Endothelial cell of umbilical vein (primary cell): Measurements from ENCODE around the gene USP40. TPM values are rescaled to one million over a fixed set of nuclear protein-coding genes. Genes with fewer than 3 reads are reported as not detected.

Source experiments
- BruUV-seq: library from RNA; stranded (reverse); fragments of 400-500 nt; replicated peaks from 2 replicates; lab custom pipeline; 2021; lab: Mats Ljungman, UMichigan
- CTCF ChIA-PET: fragments of 300-600, 350-600 bp; sonication (Branson Sonifier 250); formaldehyde crosslinking; loops from one replicate; lab custom pipeline; 2021; ENCODE audit warnings: antibody characterized with exemption, inconsistent platforms; lab: Charles Lee
- POLR2A ChIA-PET: fragments of 300-600, 350-600 bp; sonication (Branson Sonifier 250); formaldehyde crosslinking; loops from one replicate; lab custom pipeline; 2021; ENCODE audit warnings: antibody characterized with exemption, inconsistent platforms; lab: Charles Lee
- DNase-seq: peaks from one replicate; pipeline ENCODE4 v3.0.0-alpha.2; 2011; ENCODE audit warnings: low read depth, low spot score
- FAIRE-seq: peaks from 2 replicates; lab custom pipeline; 2011; peaks lifted over from hg19 to GRCh38; lab: Jason Lieb, UNC
- H2AFZ ChIP-seq: 2 replicates; pipeline ENCODE4 v1.6.0; 2012; ENCODE audit warnings: low read depth, low read length, control low read depth, inconsistent platforms
- H3K27ac ChIP-seq: 2 replicates; pipeline ENCODE4 v1.5.1; 2011; ENCODE audit warnings: low read depth, mild to moderate bottlenecking, control low read depth, low read length, moderate library complexity; ENCODE audit not compliant: insufficient read depth
- H3K27me3 ChIP-seq, 2 experiments: 2 replicates each; pipeline versions ENCODE4 v1.6.0 to v1.6.1; 2011; ENCODE audit warnings: low read length in 2 of 2, mixed read lengths in 1 of 2; ENCODE audit not compliant: control insufficient read depth in 2 of 2, insufficient read depth in 2 of 2
- H3K36me3 ChIP-seq, 2 experiments: 2 replicates in 1 of 2; 3 replicates in 1 of 2; pipeline ENCODE4 v1.5.1; 2011; ENCODE audit warnings: low read length in 2 of 2, mild to moderate bottlenecking in 1 of 2, moderate library complexity in 1 of 2; ENCODE audit not compliant: control insufficient read depth in 2 of 2, insufficient read depth in 2 of 2; ENCODE audit errors: extremely low read depth in 1 of 2
- H3K4me1 ChIP-seq: 3 replicates; pipeline ENCODE4 v1.5.1; 2011; ENCODE audit warnings: mild to moderate bottlenecking, low read length; ENCODE audit not compliant: control insufficient read depth, insufficient read depth; ENCODE audit errors: extremely low read depth
- H3K4me2 ChIP-seq: 2 replicates; pipeline ENCODE4 v1.6.1; 2011; ENCODE audit warnings: low read length, control low read depth, mixed read lengths; ENCODE audit not compliant: insufficient read depth
- H3K4me3 ChIP-seq, 3 experiments: fragments of 200-600 bp in 1 of 3; sonication (generic), shearing (Covaris generic) in 1 of 3; replicated peaks in 1 of 3; 2 replicates each; pipeline ENCODE4 v1.5.1; 2011 to 2016; ENCODE audit warnings: control low read depth in 3 of 3, low read length in 3 of 3, mild to moderate bottlenecking in 2 of 3, inconsistent platforms in 1 of 3, low read depth in 1 of 3, moderate library complexity in 1 of 3; ENCODE audit not compliant: insufficient read depth in 1 of 3
- H3K79me2 ChIP-seq: 2 replicates; pipeline ENCODE4 v1.6.0; 2012; ENCODE audit warnings: low read length, inconsistent platforms; ENCODE audit not compliant: control insufficient read depth, insufficient read depth
- H3K9ac ChIP-seq: replicated peaks from 2 replicates; pipeline ENCODE3; 2011; ENCODE audit warnings: low read length, control low read depth; ENCODE audit not compliant: insufficient read depth; ENCODE audit errors: extremely low read depth
- H3K9me1 ChIP-seq: replicated peaks from 3 replicates; pipeline ENCODE4 v1.6.0; 2011; ENCODE audit warnings: mild to moderate bottlenecking, low read length; ENCODE audit not compliant: control insufficient read depth, insufficient read depth; ENCODE audit errors: extremely low read depth
- H3K9me3 ChIP-seq: replicated peaks from 2 replicates; pipeline ENCODE4 v1.5.1; 2012; ENCODE audit warnings: low read length, inconsistent platforms; ENCODE audit not compliant: control insufficient read depth, insufficient read depth
- H4K20me1 ChIP-seq: replicated peaks from 2 replicates; pipeline ENCODE3; 2011; ENCODE audit warnings: mild to moderate bottlenecking, low read length; ENCODE audit not compliant: control insufficient read depth, insufficient read depth; ENCODE audit errors: extremely low read depth
- EZH2 ChIP-seq: IDR thresholded peaks from 2 replicates; pipeline ENCODE4 v1.6.1; 2012; ENCODE audit warnings: borderline replicate concordance, low read depth, mild to moderate bottlenecking, moderate library complexity, low read length, inconsistent platforms; ENCODE audit not compliant: severe bottlenecking
- FOS ChIP-seq: IDR thresholded peaks from 2 replicates; pipeline ENCODE4 v1.6.1; 2011; ENCODE audit warnings: mild to moderate bottlenecking, low read length, moderate library complexity, borderline replicate concordance; ENCODE audit not compliant: insufficient read depth
- GATA2 ChIP-seq: IDR thresholded peaks from 2 replicates; pipeline ENCODE4 v1.7.0; 2011; ENCODE audit warnings: low read depth, mild to moderate bottlenecking, moderate library complexity, mixed read lengths, low read length; ENCODE audit not compliant: insufficient read length, insufficient read depth
- JUN ChIP-seq: IDR thresholded peaks from 2 replicates; pipeline ENCODE4 v1.6.1; 2011; ENCODE audit warnings: borderline replicate concordance, low read depth; ENCODE audit not compliant: insufficient read length, insufficient read depth
- MYC ChIP-seq: IDR thresholded peaks from one replicate; pipeline ENCODE4 v1.6.1; 2011; ENCODE audit warnings: mild to moderate bottlenecking, low read depth, low read length
- POLR2A ChIP-seq: IDR thresholded peaks from 2 replicates; pipeline ENCODE4 v1.6.1; 2012; ENCODE audit warnings: low read depth, mild to moderate bottlenecking, control low read depth, low read length
- POLR2AphosphoS5 ChIP-seq: IDR thresholded peaks from 2 replicates; pipeline ENCODE4 v1.6.1; 2012; ENCODE audit warnings: low read depth, mild to moderate bottlenecking, control low read depth, low read length, moderate library complexity; ENCODE audit not compliant: insufficient read depth
- dilution Hi-C: fragments of 300-500 bp; cut with MboI; formaldehyde crosslinking; loops from one replicate; pipeline ENCODE4 v1.15.0; 2019; ENCODE audit warnings: low sequenced_read_pairs; ENCODE audit not compliant: extremely low pct_ligation_motif_present
- intact Hi-C: fragments of 100-400 bp; cut with micrococcal nuclease; formaldehyde crosslinking; loops from one replicate; pipeline ENCODE4 v1.10.0; 2022
- polyA plus RNA-seq, 4 experiments: library from polyadenylated mRNA; depleted of rRNA in 3 of 4; stranded (reverse) in 3 of 4; unstranded in 1 of 4; fragments of >200 nt; gene quantifications; 2 replicates each; pipeline versions ENCODE4 v1.2.1 to v1.2.3, GENCODE V29; 2011 to 2012; ENCODE audit warnings: missing spikeins in 1 of 4
- total RNA-seq: library from RNA; stranded (reverse); gene quantifications from 2 replicates; pipeline ENCODE4 v1.2.3, GENCODE V29; 2021
- TF ChIP-seq, protein P1 (sequence below): IDR thresholded peaks from 2 replicates; pipeline ENCODE4 v1.6.1; 2011; ENCODE audit not compliant: insufficient read depth, insufficient read length
- TF ChIP-seq, protein P2 (sequence below), 2 donors: IDR thresholded peaks; 1 replicate in 1 of 2; 2 replicates in 1 of 2; pipeline ENCODE4 v1.5.1; 2011; ENCODE audit warnings: low read length in 2 of 2, mild to moderate bottlenecking in 2 of 2, moderate library complexity in 2 of 2, control low read depth in 1 of 2, inconsistent platforms in 1 of 2, low read depth in 1 of 2; ENCODE audit not compliant: insufficient read depth in 1 of 2; ENCODE audit errors: extremely low read depth in 1 of 2

USP40 gene
- total and polyA plus RNA-seq, 2 donors (not counting 3 experiments of a cell fraction or from before 2014, with no cell fraction given): 32.2 to 32.5 TPM

DNA sequence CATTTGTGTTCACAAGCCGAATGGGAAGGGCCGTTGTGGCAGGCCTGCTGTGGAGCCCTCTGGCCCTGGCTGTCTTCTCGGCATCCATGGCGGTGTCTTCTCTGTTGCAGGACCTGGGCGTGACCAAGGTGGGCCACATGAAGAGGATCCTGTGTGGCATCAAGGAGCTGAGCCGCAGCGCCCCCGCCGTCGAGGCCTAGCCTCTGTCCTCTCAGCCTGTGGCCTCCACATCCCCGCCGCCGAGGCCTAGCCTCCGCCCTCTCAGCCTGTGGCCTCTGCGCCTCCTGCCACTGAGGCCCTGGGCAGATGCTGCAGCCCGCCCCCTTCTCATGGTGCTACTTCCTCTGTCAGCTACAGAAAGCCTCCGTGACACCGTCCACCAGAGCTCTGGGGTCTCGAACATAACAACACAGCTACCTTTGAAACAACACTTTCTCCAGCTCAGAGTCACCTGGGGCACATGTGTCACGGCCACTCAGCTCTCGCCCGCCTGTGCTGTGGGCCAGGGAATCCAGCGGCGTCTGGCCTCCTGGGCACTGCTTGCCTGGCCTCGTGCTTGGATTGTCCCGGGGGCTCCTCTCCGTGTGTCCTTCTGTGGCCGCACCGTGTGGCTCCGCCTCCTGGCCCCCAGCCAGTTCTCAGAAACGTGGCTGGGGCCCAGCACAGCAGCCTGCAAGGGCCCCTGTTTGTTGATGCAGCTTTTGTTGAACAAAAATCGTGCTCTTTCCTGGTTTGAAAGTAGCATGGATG, 97.1 kb downstream of the USP40 start:
- H3K79me2 ChIP-seq: no peaks in the 10 kb centered on the region
- intact Hi-C loops: no loop called here
- no peak overlapping the region for H3K9ac ChIP-seq
- no peak for DNase-seq
- no peaks in the 10 kb centered on the region for H3K27me3 ChIP-seq
- H3K9me1 ChIP-seq: no peaks in the 10 kb centered on the region
- no peaks in the 10 kb centered on the region for H4K20me1 ChIP-seq
- no peak for TF ChIP-seq EZH2
- H3K27ac ChIP-seq: no peak overlapping the region
- no peak overlapping the region for H3K4me3 ChIP-seq
- H2AFZ ChIP-seq: no peak overlapping the region
- no TSS peak for BruUV-seq
- FAIRE-seq: no peak
- no peaks in the 10 kb centered on the region for H3K4me1 ChIP-seq
- CTCF ChIA-PET: no interaction called here
- dilution Hi-C loops: no loop called here
- POLR2A ChIA-PET: no interaction called here
- H3K4me2 ChIP-seq: no peak overlapping the region
- peaks cover 0 to 8% of the 10 kb centered on the region in 2 experiments for H3K36me3 ChIP-seq
- H3K9me3 ChIP-seq: no peaks in the 10 kb centered on the region

DNA sequence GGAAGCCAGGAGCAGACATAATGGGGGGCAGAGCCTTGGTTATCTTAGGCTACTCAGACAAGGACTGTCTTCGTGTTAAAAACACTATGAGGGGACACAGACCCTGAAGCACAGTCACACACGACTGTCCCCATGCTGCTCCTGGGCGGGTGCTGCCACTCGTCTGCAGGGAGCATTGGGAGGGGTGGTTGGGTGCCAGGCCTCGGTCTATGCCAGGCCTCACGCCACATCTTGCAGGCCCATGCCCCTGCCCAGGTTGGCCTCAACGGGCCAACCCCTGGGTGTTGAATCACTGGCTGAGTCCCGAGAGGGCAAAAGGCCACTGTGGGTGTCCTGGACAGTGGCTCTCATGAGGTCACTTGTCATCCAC, 97.9 kb downstream of the USP40 start:
- ChIA-PET CTCF (no interaction called here), POLR2A (no interaction called here)
- H3K9me3 ChIP-seq: no peaks in the 10 kb centered on the region
- no peaks in the 10 kb centered on the region for H3K4me1 ChIP-seq
- H3K36me3 ChIP-seq: peaks cover 0 to 10% of the 10 kb centered on the region in 2 experiments
- BruUV-seq: no TSS peak
- no peak overlapping the region for H3K4me2 ChIP-seq
- no peak for DNase-seq
- H3K79me2 ChIP-seq: no peaks in the 10 kb centered on the region
- no peak overlapping the region for H3K4me3 ChIP-seq
- H2AFZ ChIP-seq: no peak overlapping the region
- TF ChIP-seq JUN (no peak), MYC (no peak), GATA2 (no peak), POLR2A (no peak), POLR2AphosphoS5 (no peak), EZH2 (no peak), FOS (no peak)
- TF ChIP-seq, protein P1, sequence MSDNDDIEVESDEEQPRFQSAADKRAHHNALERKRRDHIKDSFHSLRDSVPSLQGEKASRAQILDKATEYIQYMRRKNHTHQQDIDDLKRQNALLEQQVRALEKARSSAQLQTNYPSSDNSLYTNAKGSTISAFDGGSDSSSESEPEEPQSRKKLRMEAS: no peak
- TF ChIP-seq, protein P2, sequence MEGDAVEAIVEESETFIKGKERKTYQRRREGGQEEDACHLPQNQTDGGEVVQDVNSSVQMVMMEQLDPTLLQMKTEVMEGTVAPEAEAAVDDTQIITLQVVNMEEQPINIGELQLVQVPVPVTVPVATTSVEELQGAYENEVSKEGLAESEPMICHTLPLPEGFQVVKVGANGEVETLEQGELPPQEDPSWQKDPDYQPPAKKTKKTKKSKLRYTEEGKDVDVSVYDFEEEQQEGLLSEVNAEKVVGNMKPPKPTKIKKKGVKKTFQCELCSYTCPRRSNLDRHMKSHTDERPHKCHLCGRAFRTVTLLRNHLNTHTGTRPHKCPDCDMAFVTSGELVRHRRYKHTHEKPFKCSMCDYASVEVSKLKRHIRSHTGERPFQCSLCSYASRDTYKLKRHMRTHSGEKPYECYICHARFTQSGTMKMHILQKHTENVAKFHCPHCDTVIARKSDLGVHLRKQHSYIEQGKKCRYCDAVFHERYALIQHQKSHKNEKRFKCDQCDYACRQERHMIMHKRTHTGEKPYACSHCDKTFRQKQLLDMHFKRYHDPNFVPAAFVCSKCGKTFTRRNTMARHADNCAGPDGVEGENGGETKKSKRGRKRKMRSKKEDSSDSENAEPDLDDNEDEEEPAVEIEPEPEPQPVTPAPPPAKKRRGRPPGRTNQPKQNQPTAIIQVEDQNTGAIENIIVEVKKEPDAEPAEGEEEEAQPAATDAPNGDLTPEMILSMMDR (IDR thresholded peaks at IDR 0.05; ENCODE audit: extremely low read depth in 1 of 2, insufficient read depth in 1 of 2, low read depth in 1 of 2, low read length in 2 of 2): no peak
- intact Hi-C loops (no loop called here), dilution Hi-C loops (no loop called here)
- H4K20me1 ChIP-seq: no peaks in the 10 kb centered on the region
- H3K27me3 ChIP-seq: no peaks in the 10 kb centered on the region
- no peak overlapping the region for H3K9ac ChIP-seq
- FAIRE-seq: no peak
- no peaks in the 10 kb centered on the region for H3K9me1 ChIP-seq
- no peak overlapping the region for H3K27ac ChIP-seq
